ENCODE measurements around the gene MAN1B1.

- TF ChIP-seq POLR2A (IDR thresholded peaks at IDR 0.05): no peak
- no peak for TF ChIP-seq CTCF (IDR thresholded peaks at IDR 0.05)
- no peak for TF ChIP-seq POLR2AphosphoS5 (IDR thresholded peaks at IDR 0.05)
- TF ChIP-seq EP300 (IDR thresholded peaks at IDR 0.05): no peak
These were observed 40.7 kb downstream of the MAN1B1 start for GRCh38 chr9:137127301-137128157.
